Dermis microvascular lymphatic vessel endothelial cell (primary cell): Measurements from ENCODE around the gene UPK3A. TPM values are rescaled to one million over a fixed set of nuclear protein-coding genes. Genes with fewer than 3 reads are reported as not detected.
"Not testable (repeated sequence)": the region's sequence is repeated elsewhere in the genome, so short reads cannot be mapped to it uniquely, and the experiment has no call there.

Experiments
- DNase-seq, 2 donors: peaks; one replicate each; pipeline versions ENCODE4 v3.0.0 to v3.0.0-alpha.2; 2010; ENCODE audit warnings: low read depth in 2 of 2
- total RNA-seq: library from RNA; depleted of rRNA; stranded (reverse); fragments of >200 nt; gene quantifications from 2 replicates; pipeline ENCODE4 v1.2.1, GENCODE V29; 2014

Gene UPK3A
- total RNA-seq, 1 donor from 2014 or later = not detected

DNA sequence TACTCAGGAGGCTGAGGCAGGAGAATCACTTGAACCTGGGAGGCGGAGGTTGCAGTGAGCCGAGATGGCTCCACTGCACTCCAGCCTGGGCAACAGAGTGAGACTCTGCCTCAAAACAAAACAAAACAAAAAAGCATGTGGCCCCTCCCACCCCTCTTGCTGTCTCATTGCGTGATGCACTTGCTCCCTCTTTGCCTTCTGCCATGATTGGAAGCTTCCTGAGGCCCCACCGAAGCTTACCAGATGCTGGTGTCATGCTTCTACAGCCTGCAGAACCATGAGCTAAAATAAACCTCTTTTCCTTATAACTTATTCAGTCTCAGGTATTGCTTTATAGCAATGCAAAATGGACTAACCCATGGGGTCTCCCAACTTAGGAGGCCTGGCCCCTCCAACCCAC lies 26.8 kb upstream of the UPK3A start:
- DNase-seq = not testable (repeated sequence)

DNA sequence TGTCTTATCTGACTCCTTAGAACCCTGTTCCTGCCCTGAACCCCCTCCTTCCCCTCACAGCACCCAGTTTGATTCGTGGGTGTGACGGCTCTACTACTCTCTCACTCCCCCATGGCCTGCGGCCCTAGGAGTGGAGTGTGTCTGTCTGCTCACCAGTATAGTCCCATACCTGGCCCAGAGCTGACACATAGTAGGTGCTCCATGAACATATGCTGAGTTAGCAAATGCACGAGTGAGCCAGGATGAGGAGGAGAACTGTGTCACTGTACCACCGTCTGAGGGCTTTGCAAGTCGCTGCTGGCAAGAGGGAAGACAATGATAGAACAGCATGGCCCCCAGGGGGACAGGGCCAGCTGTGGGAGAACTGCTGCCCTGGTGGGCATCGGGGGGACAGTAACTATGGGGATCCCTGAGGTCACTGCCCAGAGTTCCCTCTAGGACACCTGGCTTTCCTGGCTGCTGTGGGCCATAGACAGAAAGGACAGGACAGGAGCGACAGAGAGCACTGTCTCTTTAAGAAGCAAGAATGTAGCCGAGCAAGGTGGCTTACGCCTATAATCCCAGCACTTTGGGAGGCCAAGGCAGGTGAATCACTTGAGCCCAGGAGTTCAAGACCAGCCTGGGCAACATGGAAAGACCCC lies 24.9 kb upstream of the UPK3A start:
- no peak for DNase-seq

DNA sequence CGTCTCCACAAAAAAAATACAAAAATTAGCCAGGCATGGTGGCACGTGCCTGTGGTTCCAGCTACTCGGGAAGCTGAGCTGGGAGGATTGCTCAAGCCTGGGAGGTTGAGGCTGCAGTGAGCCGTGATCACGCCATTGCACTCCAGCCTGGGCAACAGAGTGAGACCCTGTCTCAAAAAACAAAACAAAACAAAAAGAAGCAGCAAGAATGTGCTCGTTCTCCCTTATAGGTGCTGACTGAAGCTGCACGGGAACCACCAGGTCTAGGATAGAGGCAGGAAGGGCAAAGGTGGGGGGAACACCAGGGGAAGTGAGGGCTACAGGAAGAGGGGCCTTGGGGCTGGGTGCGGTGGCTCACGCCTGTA lies 24.4 kb upstream of the UPK3A start:
- not testable (repeated sequence) for DNase-seq

DNA sequence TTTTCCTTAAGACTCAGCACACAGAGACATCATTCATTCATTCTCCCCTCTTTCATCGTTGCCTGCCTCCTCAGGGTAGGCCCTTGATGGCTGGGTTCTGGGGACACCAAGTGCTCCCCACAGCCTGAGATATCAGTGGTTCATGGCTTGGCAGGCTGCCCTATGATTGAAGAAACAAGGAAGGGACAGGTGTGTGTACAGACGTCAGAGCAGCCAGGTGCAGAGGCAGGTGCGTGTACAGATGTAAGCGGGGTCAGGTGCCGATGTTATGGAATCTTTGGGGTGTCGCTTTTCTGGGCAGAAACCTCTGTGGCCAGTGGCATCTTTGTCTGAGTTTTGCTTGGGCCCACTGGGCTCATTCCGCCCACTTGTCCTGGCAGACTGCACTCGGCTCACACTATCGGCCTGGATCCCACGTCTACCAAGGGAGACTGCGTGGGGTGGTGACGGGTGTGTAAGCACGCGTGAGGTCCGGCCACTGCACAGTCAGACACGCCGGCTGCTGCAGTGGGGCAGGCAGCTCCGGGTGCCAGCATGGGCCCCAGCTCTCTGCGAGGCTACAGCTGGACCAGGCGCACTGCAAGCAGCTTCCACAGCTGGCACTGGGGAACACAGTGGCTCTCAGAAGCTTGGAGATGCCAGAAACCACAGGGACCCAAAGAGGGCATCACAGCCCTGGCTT lies 23.2 kb upstream of the UPK3A start:
- DNase-seq = no peak

DNA sequence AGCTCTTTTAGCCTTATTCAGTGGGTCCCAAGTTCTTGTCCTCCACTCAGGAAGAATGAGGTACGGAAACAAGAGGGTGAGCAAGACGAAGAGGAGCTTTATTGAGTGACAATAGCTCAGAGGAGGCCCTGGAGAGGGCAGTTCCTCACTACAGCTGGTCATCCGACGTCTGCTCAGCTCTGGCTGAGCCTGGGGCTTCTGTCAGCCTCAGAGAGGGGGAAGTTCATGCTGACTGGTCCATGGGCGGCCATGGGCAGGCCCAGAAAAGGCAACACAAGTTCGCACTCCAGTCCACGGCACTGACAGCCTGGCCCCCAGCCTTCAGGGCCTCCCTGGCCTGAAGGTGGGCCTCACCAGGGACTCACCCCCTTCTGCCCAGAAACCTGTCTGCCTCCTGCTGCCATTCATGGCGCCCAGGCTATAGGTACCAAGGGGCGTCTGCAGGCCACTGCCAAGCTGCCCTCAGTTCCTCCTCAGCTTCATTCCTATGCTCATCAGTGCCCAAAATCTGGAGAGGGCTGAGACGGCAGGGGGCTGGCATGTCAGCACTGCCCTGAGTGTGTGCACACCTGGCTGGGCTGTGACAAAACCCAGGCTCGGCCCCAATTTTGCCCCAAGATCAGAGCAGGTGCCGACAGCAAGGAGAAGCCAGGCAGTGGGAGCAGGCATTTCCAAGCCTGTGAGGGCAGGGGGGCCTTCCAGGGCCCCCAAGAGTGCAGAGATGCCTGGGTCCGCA lies 22.4 kb upstream of the UPK3A start:
- DNase-seq = no peak

DNA sequence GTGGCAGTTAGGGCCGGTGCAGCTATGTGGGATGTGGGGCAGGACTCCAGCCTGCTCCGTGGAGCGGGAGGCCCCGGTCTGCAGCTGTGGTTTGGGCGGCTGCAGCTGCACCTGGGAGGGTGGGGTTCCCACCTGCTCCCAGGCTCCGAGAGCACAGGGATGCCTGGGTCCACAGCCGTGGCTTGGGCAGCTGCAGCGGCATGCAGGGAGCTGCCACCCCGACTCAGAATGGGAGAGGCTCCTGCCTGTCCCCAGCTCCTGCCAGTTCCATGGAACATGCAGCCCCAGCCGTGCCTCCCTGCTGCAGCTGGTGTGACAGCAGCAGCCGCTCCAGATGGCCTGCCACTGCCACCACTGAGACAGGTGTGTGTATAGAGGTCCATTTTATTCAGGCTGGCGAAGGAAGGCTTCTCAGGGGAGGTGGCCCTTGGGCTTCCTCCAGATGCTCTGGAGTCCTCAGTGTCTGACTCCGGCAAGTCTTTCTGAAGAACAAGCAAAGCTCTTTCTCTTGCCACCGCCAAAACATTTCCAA lies 21.8 kb upstream of the UPK3A start:
- no peak for DNase-seq

DNA sequence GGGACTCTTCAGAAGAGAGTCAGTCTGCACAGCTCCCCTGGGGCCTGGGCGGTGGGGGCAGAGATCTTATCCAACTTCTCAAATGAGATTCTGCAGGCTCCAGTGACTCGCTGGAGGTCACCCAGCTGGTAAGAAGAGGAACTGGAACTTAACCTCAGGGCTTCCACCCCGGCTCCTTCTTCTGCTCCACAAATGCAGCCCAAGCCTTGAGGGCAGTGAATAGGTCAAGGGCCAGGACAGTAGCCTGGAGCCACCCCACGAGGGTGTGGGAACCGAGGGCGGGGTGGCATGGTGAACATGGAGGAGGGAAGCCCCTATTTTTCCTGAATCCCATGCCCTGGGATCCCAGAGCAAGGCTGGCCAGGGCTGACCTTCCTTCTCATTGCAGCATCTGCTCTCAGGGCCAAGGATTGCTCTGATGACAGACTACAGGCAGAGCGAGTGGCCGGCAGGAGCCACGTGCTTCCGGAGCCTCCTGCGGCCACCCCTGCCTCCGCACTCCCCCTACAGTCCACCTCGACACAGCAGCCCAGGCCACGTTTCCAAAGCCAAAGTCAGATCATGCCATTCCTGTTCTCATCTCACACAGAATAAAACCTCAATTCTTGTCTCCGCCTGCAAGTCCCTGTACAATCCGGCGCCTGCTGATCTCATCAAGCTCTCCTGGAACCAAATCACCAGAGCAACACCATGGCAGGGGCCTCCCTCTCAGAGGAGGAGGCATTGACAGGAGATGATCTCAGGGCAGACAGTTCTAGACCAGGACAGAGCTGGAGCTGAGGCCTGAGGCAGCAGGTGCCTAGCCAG lies 21.1 kb upstream of the UPK3A start:
- DNase-seq = peak; percentile 58 to 84

DNA sequence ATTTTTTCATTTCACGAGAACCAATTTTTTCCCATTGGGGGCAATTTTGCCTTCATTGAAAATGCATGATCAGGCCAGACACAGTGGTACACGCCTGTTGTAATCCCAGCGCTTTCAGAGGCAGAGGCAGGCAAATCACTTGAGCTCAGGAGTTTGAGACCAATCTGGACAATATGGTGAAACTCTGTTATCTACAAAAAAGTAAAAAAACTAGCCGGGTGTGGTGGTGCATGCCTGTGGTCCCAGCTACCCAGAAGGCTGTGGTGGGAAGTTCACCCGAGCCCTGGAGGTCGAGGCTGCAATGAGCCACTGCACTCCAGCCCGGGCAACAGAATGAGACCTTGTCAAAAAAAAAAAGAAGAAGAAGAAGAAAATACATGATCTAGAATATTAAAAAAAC lies 19.2 kb upstream of the UPK3A start:
- DNase-seq = no peak

DNA sequence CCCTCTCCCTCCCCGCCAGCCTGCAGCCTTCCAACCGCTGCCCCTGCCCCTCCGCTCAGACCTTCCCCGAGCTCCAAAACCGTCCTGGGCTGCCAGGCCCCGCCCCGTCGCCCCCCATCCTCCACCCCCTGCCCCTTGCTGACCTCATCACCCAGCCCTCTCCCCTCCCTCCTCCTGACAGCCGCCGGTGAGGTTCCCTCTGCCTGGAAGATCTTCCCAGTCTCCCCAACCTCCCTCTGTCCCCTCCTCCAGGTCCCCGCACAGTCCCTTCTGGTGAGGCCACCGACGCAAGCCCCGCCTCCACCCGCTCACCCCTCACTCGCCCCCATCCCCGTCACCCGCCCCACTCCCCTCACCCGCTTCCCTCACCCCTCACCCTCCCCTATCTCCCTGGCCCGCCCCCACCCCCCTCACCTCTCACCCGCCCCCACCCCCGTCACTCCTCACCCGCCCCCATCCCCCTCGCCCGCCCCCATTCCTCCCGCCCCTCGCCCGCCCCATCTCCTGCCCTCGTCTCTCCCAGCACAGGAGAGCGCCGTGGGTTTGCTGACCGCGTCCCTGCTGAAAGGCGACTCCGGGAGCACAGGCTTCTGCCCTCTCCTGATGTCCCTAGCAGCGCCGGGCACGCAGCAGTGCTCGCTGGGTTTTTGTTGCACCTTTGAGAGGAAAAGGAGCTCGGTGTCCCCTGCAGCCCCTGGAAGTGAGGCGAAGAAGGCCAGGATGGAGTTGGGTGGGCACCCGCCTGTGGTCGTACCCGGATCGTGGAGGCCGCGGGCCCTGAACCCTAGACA lies 16.4 kb upstream of the UPK3A start:
- DNase-seq = peak in 1 of 2 donors; percentile 19

DNA sequence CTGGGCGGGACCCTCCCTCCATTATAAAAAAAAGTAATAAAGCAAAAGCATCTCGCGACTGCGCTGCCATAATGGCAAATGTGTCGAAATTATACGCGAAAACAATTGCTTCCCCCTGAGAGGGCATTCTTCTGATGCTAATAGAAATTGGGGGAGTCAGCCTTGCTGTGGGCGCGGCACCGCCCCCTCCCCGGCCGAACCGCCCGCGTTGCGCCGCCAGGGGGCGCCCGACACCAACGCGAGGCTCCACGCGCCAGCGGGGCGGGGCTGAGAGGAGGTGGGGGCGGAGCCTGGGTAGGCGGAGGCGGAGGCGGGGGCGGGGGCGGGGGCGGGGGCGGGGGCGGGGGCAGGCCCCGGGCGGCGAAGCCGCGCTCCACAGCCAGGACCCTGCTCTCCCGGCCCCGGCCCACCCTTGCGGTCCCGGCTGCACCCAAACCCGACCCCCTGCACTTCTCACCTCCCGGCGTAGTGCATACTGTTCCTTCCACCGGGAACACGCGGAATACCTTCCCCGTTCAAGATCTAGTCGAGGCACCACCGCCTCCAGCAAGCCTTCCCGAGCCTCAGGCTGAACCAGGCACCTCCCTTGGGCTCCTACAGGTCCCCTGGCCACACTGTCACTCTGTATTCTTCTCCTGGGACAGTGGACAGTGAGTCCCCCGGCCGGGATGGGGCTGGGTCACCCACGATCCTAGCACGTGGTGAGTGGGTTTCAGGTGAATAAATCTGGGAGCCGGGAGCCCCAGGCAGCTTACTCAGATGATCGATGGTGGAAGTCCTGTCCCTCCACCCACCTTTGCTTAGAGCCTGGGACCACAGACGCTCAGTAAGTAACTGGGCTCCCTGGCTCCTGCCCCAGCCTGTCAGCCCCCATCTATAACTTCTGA lies 15.5 kb upstream of the UPK3A start:
- peak; percentile 39 to 70 for DNase-seq

DNA sequence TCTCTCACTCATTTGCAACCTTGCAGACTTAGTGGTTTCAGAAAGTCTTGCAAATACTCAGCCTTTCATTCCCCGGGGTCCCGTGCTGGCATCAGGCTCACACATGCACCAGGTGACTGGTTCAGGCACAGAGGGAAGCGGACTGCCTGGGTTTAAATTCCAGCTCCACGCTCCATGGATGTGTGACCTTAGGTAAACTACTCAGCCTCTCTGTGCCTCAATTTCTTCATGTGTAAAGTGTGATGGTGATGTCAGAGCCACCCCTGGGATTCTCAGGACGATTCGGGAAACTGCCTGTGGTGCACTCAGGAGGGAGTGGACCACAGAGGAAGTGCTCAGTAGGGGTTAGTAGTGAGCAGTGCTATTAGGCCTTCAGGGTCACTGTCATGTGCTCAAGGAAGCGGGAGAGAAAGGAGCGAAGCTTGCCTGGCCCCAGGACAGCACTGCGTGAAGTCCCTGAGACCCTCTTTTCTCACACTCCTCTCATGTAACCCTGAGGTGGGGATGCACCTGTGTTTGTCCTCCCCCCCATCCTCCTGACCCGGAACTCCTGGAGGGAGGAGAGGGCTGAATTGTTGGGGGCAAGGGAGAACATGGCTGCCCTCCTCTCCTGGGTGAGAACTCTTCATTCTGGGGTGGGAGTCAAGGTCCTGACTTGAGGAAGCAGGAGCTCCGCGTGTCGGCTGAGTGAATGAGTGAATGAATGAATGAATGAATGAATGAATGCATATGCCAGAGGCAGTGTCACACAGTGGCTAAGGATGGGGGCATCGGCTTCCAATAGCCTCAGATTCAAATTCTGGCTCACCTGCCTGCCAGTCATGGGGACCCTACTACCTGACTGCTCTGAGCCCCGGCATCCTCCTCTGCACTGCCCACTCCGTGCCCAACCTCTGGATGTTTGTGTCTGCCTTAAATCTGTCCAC lies 14.4 kb upstream of the UPK3A start:
- no peak for DNase-seq

DNA sequence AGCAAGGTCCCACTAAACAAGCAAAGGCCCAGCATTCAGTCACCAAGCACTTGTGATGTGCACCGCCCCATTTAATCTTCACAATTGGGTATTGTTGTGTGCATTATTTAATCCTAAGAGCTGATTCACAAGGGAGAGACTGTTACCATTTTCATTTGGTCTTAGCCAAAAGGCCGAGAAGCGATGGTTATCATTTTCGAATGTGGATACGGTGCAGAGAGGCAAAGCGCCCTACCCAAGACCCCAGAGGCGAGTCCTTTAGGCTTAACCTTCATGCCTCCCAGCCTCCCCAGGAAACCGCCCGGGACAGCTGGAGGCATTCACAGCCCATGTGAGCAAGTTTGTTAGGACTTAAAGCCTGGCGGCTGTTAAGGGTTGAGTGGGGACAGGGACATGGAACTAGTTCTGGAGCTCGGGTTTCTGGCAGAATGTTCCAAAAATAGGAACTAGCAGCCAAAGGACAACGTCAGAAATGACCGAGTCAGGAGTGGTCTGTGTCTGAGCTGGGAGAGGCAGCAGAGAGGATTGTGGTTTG lies 13.0 kb upstream of the UPK3A start:
- no peak for DNase-seq

DNA sequence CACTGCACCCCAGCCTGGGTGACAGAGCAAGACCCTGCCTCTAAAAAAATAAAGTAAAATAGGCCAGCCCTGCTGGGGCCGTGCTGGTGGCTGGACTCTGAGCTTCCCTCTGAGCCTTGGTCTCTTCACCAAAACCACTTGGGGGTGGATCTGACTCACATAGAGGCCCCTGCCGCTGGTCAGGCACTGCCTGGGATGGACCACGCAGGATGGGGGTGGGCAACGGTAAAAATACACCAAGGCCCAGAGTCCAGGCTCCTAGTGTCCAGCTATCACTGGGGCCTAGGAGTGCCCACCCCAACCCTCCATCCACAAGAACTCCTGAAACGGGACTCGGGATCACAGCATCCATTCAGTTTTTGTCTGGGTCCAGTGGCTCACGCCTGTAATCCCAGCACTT lies 12.3 kb upstream of the UPK3A start:
- DNase-seq = no peak

DNA sequence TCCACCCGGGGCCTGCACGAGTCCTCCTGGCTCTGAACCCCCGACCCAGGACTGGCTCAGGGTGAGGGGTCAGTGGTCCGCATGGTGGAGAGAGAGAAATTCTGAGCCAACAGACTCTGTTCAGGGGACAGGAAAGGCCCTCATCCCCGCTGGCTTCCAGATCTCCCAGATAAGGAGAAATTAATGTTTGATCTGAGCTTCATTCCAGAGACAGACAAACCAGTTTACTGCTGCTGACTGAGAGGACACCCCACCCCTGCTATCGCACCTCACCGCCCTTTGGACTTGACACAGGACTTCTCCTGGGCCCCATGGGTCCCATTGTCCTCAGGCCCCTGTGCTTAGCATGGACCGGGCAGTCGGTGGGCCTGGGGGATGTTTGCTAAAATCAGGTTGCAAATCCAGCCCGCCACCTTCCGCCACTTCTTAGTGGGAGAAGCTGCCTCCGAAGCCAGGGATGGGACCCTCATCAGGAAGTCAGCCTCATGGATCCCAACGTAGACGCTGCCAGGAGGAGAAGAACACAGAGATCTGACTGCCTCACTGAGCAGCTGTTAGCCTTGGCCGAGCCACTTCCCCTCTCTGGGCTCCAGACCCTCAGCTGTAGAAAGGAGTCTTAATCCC lies 11.2 kb upstream of the UPK3A start:
- DNase-seq = no peak

DNA sequence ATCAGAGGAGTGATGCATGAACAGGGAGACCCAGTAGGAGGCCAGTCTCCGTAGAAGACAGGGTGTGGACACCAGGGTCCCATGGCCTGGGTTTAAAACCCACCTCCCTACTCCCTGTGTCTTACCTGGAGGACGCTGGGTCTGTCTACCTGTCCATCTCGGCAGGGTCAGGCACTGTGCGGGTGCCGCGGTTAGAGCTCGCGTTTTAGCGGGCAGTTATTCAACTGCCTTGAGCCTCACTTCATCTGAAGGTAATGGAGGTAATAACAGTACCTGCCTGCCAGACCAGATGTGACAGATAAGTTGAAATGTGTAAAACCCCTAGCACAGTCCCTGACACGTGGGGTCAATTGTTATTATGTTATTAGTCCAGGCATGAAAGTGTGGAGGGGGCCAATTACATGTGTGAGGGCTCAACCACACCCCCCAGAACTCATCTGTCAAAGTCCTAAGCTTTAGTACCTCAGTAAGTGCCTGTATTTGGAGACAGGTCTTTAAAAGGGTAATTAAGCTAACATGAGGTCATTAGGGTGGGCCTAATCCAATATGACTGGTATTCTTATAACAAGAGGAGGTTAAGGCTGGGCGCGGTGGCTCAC lies 8.1 kb upstream of the UPK3A start:
- no peak for DNase-seq

DNA sequence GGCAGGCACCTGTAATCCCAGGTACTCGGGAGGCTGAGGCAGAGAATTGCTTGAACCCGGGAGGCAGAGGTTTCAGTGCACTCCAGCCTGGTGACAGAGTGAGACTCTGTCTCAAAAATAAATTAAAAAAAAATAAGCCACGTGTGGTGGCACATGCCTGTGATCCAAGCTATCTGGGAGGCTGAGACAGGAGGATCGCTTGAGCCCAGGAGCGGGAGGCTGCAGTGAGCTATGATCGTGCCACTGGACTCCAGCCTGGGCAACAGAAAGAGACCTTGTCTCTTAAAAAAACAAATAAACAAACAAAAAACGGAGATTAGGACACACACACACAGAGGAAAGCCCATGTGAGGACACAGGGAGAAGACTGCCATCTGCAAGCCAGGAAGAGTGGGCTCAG lies 7.0 kb upstream of the UPK3A start:
- not testable (repeated sequence) for DNase-seq

DNA sequence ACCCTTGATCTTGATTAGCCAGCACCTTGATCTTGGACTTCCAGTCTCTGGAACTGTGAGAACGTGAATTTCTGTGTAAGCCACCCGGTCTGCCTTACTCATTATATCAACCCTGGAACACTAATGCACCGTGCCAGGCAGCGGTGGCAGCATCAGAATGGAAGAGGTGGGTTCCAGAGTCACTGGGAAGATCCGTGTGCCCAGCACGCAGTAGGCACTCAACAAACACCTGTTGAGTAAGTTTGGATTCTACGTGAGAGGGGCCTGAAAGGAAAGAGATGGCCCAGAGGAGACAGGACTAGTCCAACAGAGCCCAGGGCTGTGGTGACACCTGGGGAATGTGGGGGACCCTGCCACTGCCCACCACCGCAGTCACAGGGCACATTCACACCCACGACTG lies 6.6 kb upstream of the UPK3A start:
- no peak for DNase-seq

DNA sequence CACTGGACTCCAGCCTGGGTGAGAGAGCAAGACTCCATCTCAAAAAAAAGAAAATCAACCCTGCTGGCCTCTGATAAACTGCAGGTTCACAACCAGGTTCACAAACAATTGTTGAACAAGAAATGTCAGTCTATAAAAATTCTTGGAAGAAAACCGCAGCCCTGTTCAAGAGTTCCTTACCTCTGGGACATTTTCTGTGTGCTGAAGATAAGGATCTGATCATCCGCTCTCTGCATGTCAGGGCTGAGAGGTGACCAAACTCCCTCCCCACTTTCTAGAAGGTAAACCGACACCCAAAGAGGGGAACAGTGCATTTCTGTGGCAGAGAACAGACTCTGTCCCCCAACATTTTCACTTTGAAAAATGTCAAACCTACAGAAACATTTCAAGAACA lies 4.2 kb upstream of the UPK3A start:
- no peak for DNase-seq
